HepG2 (cell line): ENCODE data around the gene MAIP1. TPM values are rescaled to one million over a fixed set of nuclear protein-coding genes. Genes with fewer than 3 reads are reported as not detected.

Experiments
- AGO2 ChIP-seq: fragments of 200-400 bp; formaldehyde crosslinking; optimal IDR thresholded peaks from 2 replicates; pipeline ENCODE3; 2017; ENCODE audit warnings: mild to moderate bottlenecking, low read depth, low read length, moderate library complexity
- GATA4 ChIP-seq: sonication (generic); IDR thresholded peaks from 2 replicates; pipeline ENCODE4 v1.6.1; 2016; ENCODE audit warnings: antibody characterized with exemption, low read depth, borderline replicate concordance
- GPN1 ChIP-seq: sonication (generic); formaldehyde crosslinking; IDR thresholded peaks from 2 replicates; pipeline ENCODE4 v1.5.1; 2020; ENCODE audit warnings: missing genetic modification reagents, borderline replicate concordance
- JUND ChIP-seq: sonication (generic); formaldehyde crosslinking; IDR thresholded peaks from 2 replicates; pipeline ENCODE4 v1.8.0; 2022; ENCODE audit warnings: mild to moderate bottlenecking, missing genetic modification reagents
- KMT2A ChIP-seq: sonication (generic); formaldehyde crosslinking; IDR thresholded peaks from 2 replicates; pipeline ENCODE4 v1.4.0; 2020; ENCODE audit warnings: missing genetic modification reagents
- MLLT10 ChIP-seq: sonication (generic); formaldehyde crosslinking; IDR thresholded peaks from 2 replicates; pipeline ENCODE4 v1.4.0; 2020; ENCODE audit warnings: missing genetic modification reagents
- MYC ChIP-seq: sonication (generic); formaldehyde crosslinking; IDR thresholded peaks from 2 replicates; pipeline ENCODE4 v1.9.0; 2021; ENCODE audit warnings: missing genetic modification reagents, borderline replicate concordance
- NAIF1 ChIP-seq: sonication (generic); formaldehyde crosslinking; IDR thresholded peaks from 2 replicates; pipeline ENCODE4 v1.5.0; 2020; ENCODE audit warnings: mild to moderate bottlenecking, missing genetic modification reagents, borderline replicate concordance
- NFKB2 ChIP-seq: sonication (generic); formaldehyde crosslinking; IDR thresholded peaks from 2 replicates; pipeline ENCODE4 v1.4.0; 2020; ENCODE audit warnings: missing genetic modification reagents, borderline replicate concordance
- PAX8 ChIP-seq: sonication (generic); formaldehyde crosslinking; IDR thresholded peaks from 2 replicates; pipeline ENCODE4 v1.8.0; 2022; ENCODE audit warnings: mild to moderate bottlenecking, missing genetic modification reagents, borderline replicate concordance
- RFX5 ChIP-seq: IDR thresholded peaks from 2 replicates; pipeline ENCODE4 v1.6.1; 2011; ENCODE audit warnings: low read depth, low read length, improper control_type of control experiment
- SMC3 ChIP-seq: IDR thresholded peaks from 2 replicates; pipeline ENCODE4 v1.6.1; 2011; ENCODE audit warnings: low read length, improper control_type of control experiment
- SP2 ChIP-seq: sonication (generic); formaldehyde crosslinking; IDR thresholded peaks from 2 replicates; pipeline ENCODE4 v1.5.1; 2020; ENCODE audit warnings: mild to moderate bottlenecking, missing genetic modification reagents
- SRF ChIP-seq: IDR thresholded peaks from 2 replicates; pipeline ENCODE4 v1.6.1; 2011; ENCODE audit warnings: mild to moderate bottlenecking, low read depth, low read length, moderate library complexity
- THAP9 ChIP-seq: sonication (generic); formaldehyde crosslinking; IDR thresholded peaks from 2 replicates; pipeline ENCODE4; 2020; ENCODE audit warnings: missing genetic modification reagents, mild to moderate bottlenecking, borderline replicate concordance
- TOE1 ChIP-seq: sonication (generic); formaldehyde crosslinking; IDR thresholded peaks from 2 replicates; pipeline ENCODE4 v1.4.0; 2020; ENCODE audit warnings: mild to moderate bottlenecking, missing genetic modification reagents
- ZNF124 ChIP-seq: sonication (generic); formaldehyde crosslinking; IDR thresholded peaks from 2 replicates; pipeline ENCODE4 v1.4.0; 2020; ENCODE audit warnings: missing genetic modification reagents
- ZNF251 ChIP-seq: sonication (generic); formaldehyde crosslinking; IDR thresholded peaks from 2 replicates; pipeline ENCODE4 v1.9.0; 2021; ENCODE audit warnings: mild to moderate bottlenecking, missing genetic modification reagents
- ZNF335 ChIP-seq: sonication (generic); formaldehyde crosslinking; IDR thresholded peaks from 2 replicates; pipeline ENCODE4 v1.4.0; 2020; ENCODE audit warnings: missing genetic modification reagents
- ZNF362 ChIP-seq: sonication (generic); formaldehyde crosslinking; IDR thresholded peaks from 2 replicates; pipeline ENCODE4 v1.4.0; 2020; ENCODE audit warnings: missing genetic modification reagents, mild to moderate bottlenecking, borderline replicate concordance
- ZNF382 ChIP-seq: sonication (generic); formaldehyde crosslinking; IDR thresholded peaks from 2 replicates; pipeline ENCODE4 v1.5.0; 2020; ENCODE audit warnings: missing genetic modification reagents, mild to moderate bottlenecking, borderline replicate concordance
- ZNF484 ChIP-seq: sonication (generic); formaldehyde crosslinking; IDR thresholded peaks from 2 replicates; pipeline ENCODE4 v1.5.1; 2020; ENCODE audit warnings: mild to moderate bottlenecking, low read depth, missing genetic modification reagents, borderline replicate concordance
- ZNF652 ChIP-seq: IDR thresholded peaks from 2 replicates; pipeline ENCODE4 v1.6.1; 2016; ENCODE audit warnings: low read depth, borderline replicate concordance
- ZNF737 ChIP-seq: sonication (generic); formaldehyde crosslinking; IDR thresholded peaks from 2 replicates; pipeline ENCODE4 v1.5.0; 2020; ENCODE audit warnings: missing genetic modification reagents, mild to moderate bottlenecking, borderline replicate concordance
- ZNF766 ChIP-seq: sonication (generic); formaldehyde crosslinking; IDR thresholded peaks from 2 replicates; pipeline ENCODE4 v1.5.0; 2020; ENCODE audit warnings: missing genetic modification reagents, borderline replicate concordance
- ZNF839 ChIP-seq: sonication (generic); formaldehyde crosslinking; IDR thresholded peaks from 2 replicates; pipeline ENCODE4 v1.4.0; 2020; ENCODE audit warnings: missing genetic modification reagents, mild to moderate bottlenecking, borderline replicate concordance
- ZSCAN21 ChIP-seq: sonication (generic); formaldehyde crosslinking; IDR thresholded peaks from 2 replicates; pipeline ENCODE4 v1.8.0; 2022; ENCODE audit warnings: mild to moderate bottlenecking, missing genetic modification reagents, moderate library complexity, borderline replicate concordance
- polyA plus RNA-seq, 8 experiments: library from polyadenylated mRNA; depleted of rRNA in 3 of 8; stranded (reverse) in 7 of 8; unstranded in 1 of 8; fragments of >200 nt; fragmentation: Illumina TruSeq in 4 of 8; extraction: Trizol in 4 of 8; gene quantifications; 2 replicates each; pipeline versions ENCODE4 v1.2.1 to v1.2.3, GENCODE V29; 2011 to 2016; ENCODE audit warnings: low read depth in 4 of 8, missing spikeins in 1 of 8, mixed read lengths in 1 of 8; ENCODE audit not compliant: insufficient read depth in 1 of 8
- total RNA-seq, 5 experiments: library from RNA; depleted of rRNA; stranded (reverse); fragments of >200 nt; fragmentation: Illumina TruSeq; extraction: Trizol; gene quantifications; 2 replicates each; pipeline ENCODE4 v1.2.3, GENCODE V29; 2016; ENCODE audit warnings: low read depth in 1 of 5

Gene MAIP1
- total and polyA plus RNA-seq, 2 of the 13 experiments (the other 11 are each of a cell fraction or from before 2014, with no cell fraction given), result 22.3 to 72.9 TPM

- TF ChIP-seq NAIF1 (CRISPR knock-in tag) (peak; percentile 96), ZSCAN21 (peak; percentile 91), SMC3 (no peak), THAP9 (CRISPR knock-in tag) (peak; percentile 97; the same call in 1 of the 2 replicates), TOE1 (peak; percentile 62; the same call in 1 of the 2 replicates), ZNF251 (CRISPR knock-in tag) (0 out of 2 replicates have a peak, but pooled peaks have one; percentile 50), MLLT10 (CRISPR knock-in tag) (0 out of 2 replicates have a peak, but pooled peaks have one; percentile 4), ZNF484 (0 out of 2 replicates have a peak, but pooled peaks have one; percentile 37), ZNF652 (CRISPR knock-in tag) (peak; percentile 19; the same call in 1 of the 2 replicates), ZNF839 (peak; percentile 57; the same call in 1 of the 2 replicates), ZNF335 (CRISPR knock-in tag) (peak; percentile 81; the same call in 1 of the 2 replicates), NFKB2 (CRISPR knock-in tag) (peak; percentile 96; the same call in 1 of the 2 replicates), ZNF382 (CRISPR knock-in tag) (no peak), ZNF362 (peak; percentile 71; the same call in 1 of the 2 replicates), PAX8 (CRISPR knock-in tag) (peak; percentile 85; the same call in 1 of the 2 replicates), ZNF737 (CRISPR knock-in tag) (peak; percentile 81; the same call in 1 of the 2 replicates), RFX5 (peak; percentile 36; the same call in 1 of the 2 replicates), KMT2A (peak; percentile 99), GATA4 (peak; percentile 72), GPN1 (CRISPR knock-in tag) (peak; percentile 76; the same call in 1 of the 2 replicates), MYC (CRISPR knock-in tag) (peak; percentile 89), ZNF124 (CRISPR knock-in tag) (peak; percentile 67), ZNF766 (no peak; the same call in none of the 2 replicates), SP2 (CRISPR knock-in tag) (peak; percentile 68), AGO2 (peak; percentile 79), SRF (no peak; the same call in 1 of the 2 replicates), JUND (CRISPR knock-in tag) (no peak)
Observed at GRCh38 chr2:199955339-199956061, at the start of gene MAIP1, which contains the start of gene TYW5 (continued).
